GM12891 (cell line): ENCODE data around the gene CUBN.

ENCODE experiments used
- DNase-seq: peaks from one replicate; pipeline ENCODE4 v3.0.0; 2011; ENCODE audit warnings: low spot score; ENCODE audit not compliant: insufficient read length
- FAIRE-seq: peaks from 2 replicates; lab custom pipeline; 2011; peaks lifted over from hg19 to GRCh38; lab: Jason Lieb, UNC
- PAX5 ChIP-seq: IDR thresholded peaks from 2 replicates; pipeline ENCODE4 v1.6.1; 2011; ENCODE audit warnings: low read length, moderate library complexity, mild to moderate bottlenecking; ENCODE audit not compliant: insufficient read depth, severe bottlenecking
- POLR2A ChIP-seq: IDR thresholded peaks from 2 replicates; pipeline ENCODE4 v1.6.1; 2011; ENCODE audit warnings: low read depth, low read length, control low read depth
- POLR2AphosphoS5 ChIP-seq: IDR thresholded peaks from 2 replicates; pipeline ENCODE4 v1.6.1; 2011; ENCODE audit warnings: low read depth, low read length, control low read depth
- POU2F2 ChIP-seq: IDR thresholded peaks from 2 replicates; pipeline ENCODE4 v1.6.1; 2011; ENCODE audit warnings: low read depth, mild to moderate bottlenecking, control low read depth, low read length, moderate library complexity
- SPI1 ChIP-seq: IDR thresholded peaks from 2 replicates; pipeline ENCODE4 v1.6.1; 2011; ENCODE audit warnings: low read depth, low read length, control low read depth
- TAF1 ChIP-seq: IDR thresholded peaks from 2 replicates; pipeline ENCODE4 v1.6.1; 2011; ENCODE audit warnings: low read depth, low read length, control low read depth

CUBN gene

DNA sequence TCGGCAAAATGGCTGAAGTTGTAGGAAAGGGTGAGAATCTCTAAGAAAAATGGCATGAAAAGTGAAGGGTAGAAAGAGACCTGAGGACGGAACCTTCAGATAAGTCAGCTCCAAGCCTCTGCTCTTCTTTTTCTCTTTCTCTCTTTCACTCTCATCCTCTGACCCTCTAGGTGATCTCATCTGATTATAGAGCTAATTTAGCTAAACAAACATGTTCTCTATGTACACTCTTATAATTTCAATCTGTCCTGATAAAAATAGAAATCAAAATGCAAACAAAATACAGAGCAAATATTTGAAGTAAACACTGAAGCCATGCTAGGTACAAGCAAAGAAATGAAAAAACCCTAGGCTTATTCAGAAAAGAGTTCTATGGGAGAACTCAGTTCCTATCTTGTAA, 14.4 kb upstream of the CUBN start:
- TF ChIP-seq POLR2AphosphoS5 (no peak), TAF1 (no peak), POLR2A (no peak), POU2F2 (no peak), SPI1 (no peak), PAX5 (no peak)
- FAIRE-seq (no peak), DNase-seq (no peak)

- DNase-seq (no peak), FAIRE-seq (no peak)
- TF ChIP-seq POLR2AphosphoS5 = no peak
- no peak for TF ChIP-seq TAF1
- no peak for TF ChIP-seq POLR2A
- TF ChIP-seq SPI1 = no peak
- no peak for TF ChIP-seq PAX5
- no peak for TF ChIP-seq POU2F2
Observed at GRCh38 chr10:17143055-17143690, 13.6 kb upstream of the CUBN start.

DNA sequence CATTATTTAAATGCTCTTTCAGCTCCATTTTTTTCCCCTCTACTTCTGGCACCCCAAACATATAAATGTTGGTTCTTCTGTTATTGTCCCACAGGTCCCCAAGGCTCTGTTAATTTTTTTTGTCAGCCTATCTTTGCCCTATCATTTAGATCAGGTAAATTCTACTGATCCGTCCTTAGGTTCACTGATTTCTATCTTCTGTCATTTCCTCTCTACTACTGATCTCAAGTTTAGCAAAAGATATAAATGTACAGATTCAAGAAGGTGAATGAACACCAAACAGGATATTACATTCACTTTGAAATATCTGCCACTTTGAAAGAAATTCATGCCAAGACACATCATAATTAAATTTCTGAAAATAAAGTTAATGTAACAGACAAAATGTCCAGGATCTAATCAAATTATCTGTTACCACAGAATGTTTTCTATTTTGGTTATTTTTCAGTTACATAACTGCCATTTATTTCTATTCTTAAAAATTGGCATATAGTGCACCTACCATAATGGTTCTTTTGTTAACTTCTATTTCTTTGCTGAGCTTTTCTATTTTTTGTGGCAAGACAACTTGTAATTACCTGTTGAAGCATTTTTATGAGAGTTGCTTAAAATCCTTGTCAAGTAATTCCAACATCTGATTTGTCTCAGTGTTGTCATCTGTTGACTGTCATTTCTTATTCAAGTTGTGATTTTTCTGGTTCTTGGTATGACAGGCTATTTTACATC, 12.1 kb upstream of the CUBN start:
- no peak for FAIRE-seq
- DNase-seq = no peak
- TF ChIP-seq PAX5 = no peak
- TF ChIP-seq SPI1 = no peak
- TF ChIP-seq POU2F2 = no peak
- TF ChIP-seq TAF1 = no peak
- TF ChIP-seq POLR2A = no peak
- TF ChIP-seq POLR2AphosphoS5 = no peak

- DNase-seq = no peak
- TF ChIP-seq TAF1 (no peak), POLR2A (no peak), PAX5 (no peak), SPI1 (no peak), POU2F2 (no peak), POLR2AphosphoS5 (no peak)
- FAIRE-seq = no peak
Observed at GRCh38 chr10:17140386-17140761, 10.8 kb upstream of the CUBN start.

DNA sequence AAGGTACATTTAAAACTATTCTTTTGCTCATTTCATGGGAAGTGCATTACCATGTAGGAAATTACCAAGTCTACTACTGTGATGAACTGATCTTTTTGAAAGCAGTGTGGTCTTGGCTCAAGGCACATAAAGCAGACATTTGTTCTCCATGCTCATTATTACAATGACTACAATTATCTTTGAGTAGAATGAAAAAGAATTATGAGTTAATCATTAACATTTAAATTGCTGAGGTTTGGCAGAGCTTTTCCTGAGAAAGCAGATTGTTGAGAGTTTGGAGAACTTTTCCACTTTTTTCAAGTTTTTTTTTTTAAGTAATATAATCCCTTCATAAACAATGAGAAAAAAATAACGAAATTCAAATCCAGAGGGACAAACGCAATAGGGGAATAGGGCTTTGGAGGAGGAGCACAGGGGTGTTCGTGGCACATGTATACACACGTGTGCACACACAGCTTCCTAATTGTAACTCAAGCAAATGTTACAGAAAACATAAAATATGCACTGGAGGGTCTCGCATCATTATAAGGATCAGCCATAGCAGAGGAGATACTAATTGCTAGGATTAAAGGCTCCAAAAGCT, 8.9 kb upstream of the CUBN start:
- FAIRE-seq (no peak), DNase-seq (no peak)
- TF ChIP-seq SPI1 = no peak
- no peak for TF ChIP-seq POLR2A
- TF ChIP-seq TAF1 = no peak
- TF ChIP-seq POLR2AphosphoS5 = no peak
- no peak for TF ChIP-seq PAX5
- no peak for TF ChIP-seq POU2F2

- DNase-seq = no peak
- FAIRE-seq = no peak
Observed at GRCh38 chr10:17134737-17135260, 5.2 kb upstream of the CUBN start.

DNA sequence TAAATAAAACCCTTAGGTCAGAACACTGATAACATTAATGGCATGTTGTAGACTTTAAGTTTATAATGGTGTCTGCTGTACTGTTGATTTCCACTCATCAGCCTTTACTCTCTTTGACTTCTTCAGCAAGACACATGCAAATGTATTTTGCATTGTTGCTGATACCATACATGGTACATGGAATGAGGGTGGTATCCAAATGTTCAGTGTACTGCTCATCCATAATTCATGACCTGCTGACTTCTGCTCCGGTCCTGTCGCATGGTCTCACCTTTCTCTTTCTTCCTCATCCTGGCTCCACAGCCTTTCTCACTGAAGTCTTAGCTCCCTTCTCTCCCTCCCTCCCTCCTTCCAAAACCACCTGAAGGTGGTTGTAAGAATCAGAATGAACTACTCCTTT, 4.7 kb upstream of the CUBN start:
- DNase-seq (no peak), FAIRE-seq (no peak)
- no peak for TF ChIP-seq TAF1
- TF ChIP-seq SPI1 = no peak
- TF ChIP-seq POLR2AphosphoS5 = no peak
- no peak for TF ChIP-seq POLR2A
- no peak for TF ChIP-seq POU2F2
- no peak for TF ChIP-seq PAX5

More at GRCh38 chr10:17134737-17135260, 5.2 kb upstream of the CUBN start:
- TF ChIP-seq TAF1 = no peak
- no peak for TF ChIP-seq PAX5
- no peak for TF ChIP-seq POLR2A

DNA sequence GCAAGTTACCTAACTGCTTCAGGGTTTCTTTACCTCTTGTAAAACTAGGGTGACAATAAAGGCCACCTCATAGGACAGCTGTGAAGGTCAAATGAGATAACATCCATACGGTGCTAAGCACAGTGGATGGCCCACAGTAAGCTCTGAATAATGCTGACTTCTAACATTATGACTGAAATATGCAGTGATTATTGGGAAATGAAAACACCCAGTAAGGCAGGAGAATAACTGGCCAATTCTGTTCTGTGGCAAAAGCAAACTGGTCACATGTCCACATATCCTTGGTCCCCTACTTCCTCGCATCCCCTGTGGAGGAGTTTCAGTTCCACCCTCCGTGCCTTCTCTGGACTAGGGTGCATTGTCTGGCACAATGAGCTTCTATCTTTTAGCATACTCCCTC, 1.4 kb downstream of the CUBN start:
- DNase-seq (no peak), FAIRE-seq (no peak)
- no peak for TF ChIP-seq POLR2A
- no peak for TF ChIP-seq POLR2AphosphoS5
- no peak for TF ChIP-seq TAF1
- no peak for TF ChIP-seq SPI1
- no peak for TF ChIP-seq PAX5
- TF ChIP-seq POU2F2 = no peak

GRCh38 chr10:17126327-17126726, 3.3 kb downstream of the CUBN start:
- TF ChIP-seq PAX5 = no peak
- no peak for TF ChIP-seq POU2F2
- TF ChIP-seq SPI1 = no peak
- TF ChIP-seq POLR2AphosphoS5 = no peak
- no peak for TF ChIP-seq TAF1
- no peak for TF ChIP-seq POLR2A
- FAIRE-seq = no peak

More at GRCh38 chr10:17126327-17126726, 3.3 kb downstream of the CUBN start:
- DNase-seq = no peak
